Mucosa of descending colon (tissue), 3 donors: ENCODE results near the gene KCNB1. TPM values are rescaled to one million over a fixed set of nuclear protein-coding genes. Genes with fewer than 3 reads are reported as not detected.
A peak's percentile ranks its signal among the peaks of the same experiment; 100 is the strongest.

ENCODE experiments used
- ATAC-seq: fragments of 200-7000 bp; cut with Tn5 transposase; one replicate; pipeline ENCODE4 v1.9.1; 2020; ENCODE audit warnings: mild to moderate bottlenecking, moderate library complexity
- DNase-seq, 3 donors: peaks; one replicate each; pipeline ENCODE4 v3.0.0-alpha.2; 2020
- H3K36me3 ChIP-seq: fragments of 200-600 bp; one replicate; pipeline ENCODE4 v1.8.0; 2021; ENCODE audit warnings: low read depth, mild to moderate bottlenecking
- H3K4me1 ChIP-seq: fragments of 200-600 bp; one replicate; pipeline ENCODE4 v1.8.0; 2021; ENCODE audit warnings: low read depth, mild to moderate bottlenecking
- H3K4me3 ChIP-seq: fragments of 200-600 bp; one replicate; pipeline ENCODE4 v1.8.0; 2021; ENCODE audit warnings: mild to moderate bottlenecking
- H3K9me3 ChIP-seq: fragments of 200-600 bp; one replicate; pipeline ENCODE4 v1.8.0; 2021; ENCODE audit warnings: mild to moderate bottlenecking
- intact Hi-C, 2 donors: fragments of 100-400 bp; cut with DNase I in 1 of 2; cut with micrococcal nuclease in 1 of 2; formaldehyde crosslinking; loops; one replicate each; pipeline versions ENCODE4 v1.11.0 to v1.11.1; 2022; cut with DNase I, micrococcal nuclease
- total RNA-seq, 3 donors: library from RNA; stranded (reverse); fragmentation: NEBNext Ultra II Directional in 2 of 3; extraction: Animal tissue kit (Norgen Biotek cat#: 25700) in 2 of 3; gene quantifications; one replicate each; pipeline versions ENCODE4 v1.2.1 to v1.2.4, GENCODE V29; 2021 to 2023
- TF ChIP-seq, protein P1 (sequence below): fragments of 200-600 bp; IDR thresholded peaks from one replicate; pipeline ENCODE4 v1.8.0; 2022; ENCODE audit warnings: antibody characterized with exemption, mild to moderate bottlenecking
- donor health status: DM: no; HTN: no; CAD: no; lungs with moderate emphysema.
- donor health status: DM: no; HTN: no; CAD: no.
- donor health status: DM: no; HTN: yes; CAD: no.

KCNB1 gene
- total RNA-seq, 3 donors from 2014 or later: 0.46 to 14.6 (median 2.3) TPM

DNA sequence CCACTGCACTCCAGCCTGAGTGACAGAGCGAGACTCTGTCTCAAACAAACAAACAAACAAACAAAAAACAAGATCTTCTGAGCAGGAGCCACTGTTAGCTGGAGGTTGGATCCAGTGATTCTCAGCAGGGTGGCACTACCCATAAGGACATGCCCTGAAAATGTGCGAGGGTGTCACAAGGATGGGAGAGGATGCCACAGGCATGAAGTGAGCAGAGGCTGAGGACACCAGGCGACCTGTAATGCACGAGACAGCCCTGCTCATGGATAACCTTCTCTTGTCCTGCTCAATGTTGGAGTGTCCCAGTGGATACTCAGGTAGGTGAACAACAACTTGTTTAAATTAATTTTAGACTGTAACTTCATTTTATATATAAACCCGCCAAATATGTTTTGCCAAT lies 76.8 kb downstream of the KCNB1 start:
- DNase-seq (no peak), ATAC-seq (no peak)
- TF ChIP-seq, protein P1, sequence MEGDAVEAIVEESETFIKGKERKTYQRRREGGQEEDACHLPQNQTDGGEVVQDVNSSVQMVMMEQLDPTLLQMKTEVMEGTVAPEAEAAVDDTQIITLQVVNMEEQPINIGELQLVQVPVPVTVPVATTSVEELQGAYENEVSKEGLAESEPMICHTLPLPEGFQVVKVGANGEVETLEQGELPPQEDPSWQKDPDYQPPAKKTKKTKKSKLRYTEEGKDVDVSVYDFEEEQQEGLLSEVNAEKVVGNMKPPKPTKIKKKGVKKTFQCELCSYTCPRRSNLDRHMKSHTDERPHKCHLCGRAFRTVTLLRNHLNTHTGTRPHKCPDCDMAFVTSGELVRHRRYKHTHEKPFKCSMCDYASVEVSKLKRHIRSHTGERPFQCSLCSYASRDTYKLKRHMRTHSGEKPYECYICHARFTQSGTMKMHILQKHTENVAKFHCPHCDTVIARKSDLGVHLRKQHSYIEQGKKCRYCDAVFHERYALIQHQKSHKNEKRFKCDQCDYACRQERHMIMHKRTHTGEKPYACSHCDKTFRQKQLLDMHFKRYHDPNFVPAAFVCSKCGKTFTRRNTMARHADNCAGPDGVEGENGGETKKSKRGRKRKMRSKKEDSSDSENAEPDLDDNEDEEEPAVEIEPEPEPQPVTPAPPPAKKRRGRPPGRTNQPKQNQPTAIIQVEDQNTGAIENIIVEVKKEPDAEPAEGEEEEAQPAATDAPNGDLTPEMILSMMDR: no peak
- Histone ChIP-seq H3K9me3 (no peaks in the 10 kb centered on the region), H3K4me1 (no peaks in the 10 kb centered on the region), H3K36me3 (no peaks in the 10 kb centered on the region), H3K4me3 (no peak overlapping the region)
- intact Hi-C loops: no loop called here

DNA sequence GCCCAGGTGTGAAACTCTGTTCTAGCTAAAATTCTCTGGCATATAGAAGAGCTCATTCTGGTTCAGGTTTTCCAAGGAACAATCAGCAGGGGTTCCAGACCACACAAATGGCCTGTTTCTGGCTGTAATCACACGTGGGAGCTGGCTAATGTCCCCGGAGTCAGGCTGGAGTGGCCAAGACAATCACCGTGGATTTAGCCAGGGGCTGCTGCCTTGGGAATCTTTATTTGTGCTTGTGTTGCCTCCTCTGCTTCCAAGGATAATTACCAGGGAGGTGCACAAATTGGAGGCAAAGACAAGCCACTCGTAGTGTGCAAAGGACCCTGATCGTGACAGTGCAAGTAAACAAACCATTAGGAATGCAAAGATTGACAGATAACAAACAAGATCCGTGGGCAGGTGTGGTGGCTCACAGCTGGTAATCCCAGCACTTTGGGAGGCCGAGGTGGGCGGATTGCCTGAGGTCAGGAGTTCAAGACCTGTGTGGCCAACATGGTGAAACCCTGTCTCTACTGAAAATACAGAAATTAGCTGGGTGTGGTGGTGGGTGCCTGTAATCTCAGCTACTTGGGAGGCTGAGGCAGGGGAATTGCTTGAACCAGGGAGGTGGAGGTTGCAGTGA lies 77.3 kb downstream of the KCNB1 start:
- DNase-seq (no peak), ATAC-seq (no peak)
- no peaks in the 10 kb centered on the region for H3K36me3 ChIP-seq
- no peaks in the 10 kb centered on the region for H3K4me1 ChIP-seq
- no peaks in the 10 kb centered on the region for H3K9me3 ChIP-seq
- intact Hi-C loops: no loop called here
- H3K4me3 ChIP-seq: no peak overlapping the region
- TF ChIP-seq, protein P1: no peak

DNA sequence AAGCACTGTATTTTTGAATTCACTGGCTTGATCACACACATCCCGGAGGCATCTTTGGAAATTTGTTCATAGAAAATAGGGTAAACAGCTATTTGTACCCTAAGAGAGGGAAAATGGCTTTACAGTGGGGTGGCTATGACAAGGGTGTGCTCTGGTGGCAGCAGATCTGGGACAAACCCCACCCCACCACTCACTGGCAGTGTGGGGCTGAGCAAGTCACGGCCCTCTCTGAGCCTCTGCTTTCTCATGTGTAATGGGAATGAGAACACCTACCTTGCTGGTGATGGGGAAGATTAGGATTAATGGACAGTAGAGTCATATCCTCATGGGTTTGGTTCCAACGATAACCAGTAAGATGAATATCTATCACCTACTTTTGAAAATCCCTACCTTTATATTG lies 78.0 kb downstream of the KCNB1 start:
- DNase-seq (no peak), ATAC-seq (no peak)
- Histone ChIP-seq H3K9me3 (no peaks in the 10 kb centered on the region), H3K4me3 (no peak overlapping the region), H3K4me1 (no peaks in the 10 kb centered on the region), H3K36me3 (no peaks in the 10 kb centered on the region)
- TF ChIP-seq, protein P1: no peak
- intact Hi-C loops: no loop called here

DNA sequence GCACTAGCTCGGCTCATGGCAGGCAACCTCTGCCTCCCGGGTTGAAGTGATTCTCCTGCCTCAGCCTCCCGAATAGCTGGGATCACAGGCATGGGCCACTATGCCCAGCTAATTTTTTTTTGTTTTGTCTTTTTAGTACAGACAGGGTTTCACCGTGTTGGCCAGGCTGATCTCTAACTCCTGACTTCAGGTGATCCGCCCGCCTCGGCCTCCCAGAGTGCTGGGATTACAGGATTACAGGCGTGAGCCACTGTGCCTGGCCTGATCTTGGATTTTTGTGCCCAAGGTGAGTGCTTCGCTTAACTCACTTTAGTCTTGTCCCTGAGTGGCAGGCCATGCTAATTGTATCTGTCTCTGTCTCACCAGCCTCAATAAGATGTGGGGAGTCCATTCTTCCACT lies 78.6 kb downstream of the KCNB1 start:
- H3K4me1 ChIP-seq: no peaks in the 10 kb centered on the region
- H3K4me3 ChIP-seq: no peak overlapping the region
- TF ChIP-seq, protein P1: no peak
- ATAC-seq (no peak), DNase-seq (no peak)
- no peaks in the 10 kb centered on the region for H3K36me3 ChIP-seq
- intact Hi-C loops: no loop called here
- H3K9me3 ChIP-seq: no peaks in the 10 kb centered on the region

DNA sequence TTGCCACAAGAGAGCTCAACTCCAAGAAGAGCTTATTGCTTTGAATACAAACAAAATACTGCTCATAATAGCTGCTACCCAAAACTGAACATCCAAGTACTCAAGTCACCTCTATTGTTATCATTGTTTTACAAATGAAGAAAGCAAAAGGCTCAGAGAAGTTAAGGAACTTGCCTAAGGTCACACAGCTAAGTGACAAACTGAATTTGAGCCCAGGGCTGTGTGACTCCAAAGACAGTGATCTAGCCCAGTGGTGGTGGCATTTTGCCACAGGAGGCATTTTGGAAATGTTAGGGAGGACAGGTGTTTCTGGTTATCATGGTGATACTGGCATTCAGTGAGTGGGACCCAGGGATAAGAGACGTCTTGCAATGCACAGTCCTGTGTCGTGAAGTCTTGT lies 79.5 kb downstream of the KCNB1 start:
- no peak for DNase-seq
- Histone ChIP-seq H3K36me3 (no peaks in the 10 kb centered on the region), H3K4me1 (no peaks in the 10 kb centered on the region), H3K9me3 (no peaks in the 10 kb centered on the region), H3K4me3 (no peak overlapping the region)
- no peak for ATAC-seq
- TF ChIP-seq, protein P1: no peak
- intact Hi-C loops: no loop called here

DNA sequence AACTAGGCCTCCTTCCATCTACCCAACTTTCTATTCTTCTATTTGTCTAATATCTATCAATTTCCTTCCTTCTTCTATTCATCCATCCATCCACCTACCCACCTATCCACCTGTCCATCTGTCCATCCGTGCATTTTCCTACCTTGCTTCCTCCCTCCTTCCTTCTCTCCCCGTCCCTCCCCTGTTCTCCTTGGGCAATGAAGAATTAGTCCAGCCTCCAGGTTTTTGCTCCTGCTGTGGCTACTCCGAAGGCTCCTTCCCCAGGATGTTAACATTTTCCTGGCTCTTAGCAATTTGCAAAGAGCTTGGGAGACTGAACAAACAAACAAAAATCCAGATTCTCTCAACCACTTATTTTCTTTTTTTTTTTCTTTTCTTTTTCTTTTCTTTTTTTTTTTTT lies 81.6 kb downstream of the KCNB1 start:
- intact Hi-C loops: no loop called here
- ATAC-seq (no peak), DNase-seq (peak in 1 of 3 donors; percentile 15)
- H3K9me3 ChIP-seq: no peaks in the 10 kb centered on the region
- H3K36me3 ChIP-seq: no peaks in the 10 kb centered on the region
- H3K4me3 ChIP-seq: no peak overlapping the region
- no peaks in the 10 kb centered on the region for H3K4me1 ChIP-seq
- TF ChIP-seq, protein P1: no peak
